SIG-M5 treated with dmso at 0.1 percent for 504 hours (cell line): ENCODE data around the gene SIGLEC11.
"Not testable (repeated sequence)": the region's sequence is repeated elsewhere in the genome, so short reads cannot be mapped to it uniquely, and the experiment has no call there.

Experiments
- DNase-seq: peaks from one replicate; lab custom pipeline; 2025; ENCODE audit not compliant: unreplicated experiment; lab: John Stamatoyannopoulos, UW

The SIGLEC11 gene

GRCh38 chr19:49983645-49984229 is 22.8 kb upstream of the SIGLEC11 start:
- DNase-seq = peak; percentile 55

- DNase-seq = no peak
Observed at GRCh38 chr19:49981603-49982593, 20.9 kb upstream of the SIGLEC11 start.

DNA sequence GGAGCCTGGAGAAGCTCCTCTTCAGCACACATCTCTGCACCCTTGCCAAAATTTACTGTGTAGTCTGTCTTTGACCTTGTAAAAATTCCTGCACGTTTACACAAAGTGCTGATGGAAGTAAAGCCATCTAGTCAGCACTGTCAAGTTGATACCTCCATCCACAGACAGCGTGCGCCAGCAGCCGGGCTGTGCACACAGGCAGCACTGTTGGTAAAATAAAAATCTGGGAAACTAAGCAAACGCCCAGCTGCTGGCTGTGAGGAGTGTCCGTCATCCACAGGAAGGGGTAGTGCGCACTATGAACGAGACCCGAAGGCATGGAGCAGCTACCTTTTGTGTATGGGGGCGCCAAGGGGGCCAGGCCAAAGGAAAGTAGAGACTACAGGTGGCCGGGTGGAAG is 17.4 kb upstream of the SIGLEC11 start:
- DNase-seq = no peak

- DNase-seq = no peak
Observed at GRCh38 chr19:49977881-49978280, 16.9 kb upstream of the SIGLEC11 start.

- DNase-seq = no peak
Observed at GRCh38 chr19:49977076-49977475, 16.1 kb upstream of the SIGLEC11 start.

GRCh38 chr19:49976496-49976895 is 15.5 kb upstream of the SIGLEC11 start:
- DNase-seq = no peak

DNA sequence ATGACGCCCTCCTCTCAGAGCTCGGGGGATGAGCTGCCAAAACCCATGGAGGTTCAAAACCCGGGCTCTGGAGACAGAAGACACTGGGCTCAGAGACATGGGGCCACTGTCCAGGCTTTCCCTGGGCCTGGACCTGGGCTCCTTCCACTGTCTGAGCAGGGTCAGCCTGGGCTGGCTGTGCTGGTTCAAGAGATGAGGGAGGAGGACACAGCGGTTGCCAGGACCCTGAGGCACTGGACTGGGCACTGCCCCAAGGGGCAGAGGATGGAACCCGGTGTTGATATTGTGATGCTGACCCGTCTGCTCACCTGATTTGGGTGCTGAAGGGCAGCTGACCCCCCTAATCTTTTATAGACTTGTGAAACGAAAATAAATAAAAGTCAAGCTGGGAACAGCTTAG is 14.1 kb upstream of the SIGLEC11 start:
- no peak for DNase-seq

GRCh38 chr19:49973987-49974386 is 13.0 kb upstream of the SIGLEC11 start:
- DNase-seq = no peak

DNA sequence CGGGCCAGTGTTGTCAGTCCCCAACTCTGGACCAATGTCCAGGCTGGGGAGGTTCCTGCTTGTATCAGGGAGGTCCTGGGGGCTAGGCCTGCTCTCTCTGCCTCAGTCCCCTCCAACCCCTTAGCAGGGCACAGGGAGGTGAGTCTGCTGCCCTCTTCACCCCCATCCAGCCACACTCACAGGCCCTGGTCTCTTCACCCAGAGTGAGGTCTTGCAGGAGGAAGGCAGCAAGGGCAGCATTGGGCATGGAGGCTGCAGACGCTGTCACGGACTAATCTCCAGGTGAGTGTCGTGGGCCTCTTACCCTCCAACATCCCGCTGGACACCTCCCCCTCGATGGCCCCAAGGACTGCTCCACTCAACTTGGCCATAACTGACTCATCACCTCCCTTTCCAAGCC is 11.9 kb upstream of the SIGLEC11 start:
- DNase-seq = no peak

DNA sequence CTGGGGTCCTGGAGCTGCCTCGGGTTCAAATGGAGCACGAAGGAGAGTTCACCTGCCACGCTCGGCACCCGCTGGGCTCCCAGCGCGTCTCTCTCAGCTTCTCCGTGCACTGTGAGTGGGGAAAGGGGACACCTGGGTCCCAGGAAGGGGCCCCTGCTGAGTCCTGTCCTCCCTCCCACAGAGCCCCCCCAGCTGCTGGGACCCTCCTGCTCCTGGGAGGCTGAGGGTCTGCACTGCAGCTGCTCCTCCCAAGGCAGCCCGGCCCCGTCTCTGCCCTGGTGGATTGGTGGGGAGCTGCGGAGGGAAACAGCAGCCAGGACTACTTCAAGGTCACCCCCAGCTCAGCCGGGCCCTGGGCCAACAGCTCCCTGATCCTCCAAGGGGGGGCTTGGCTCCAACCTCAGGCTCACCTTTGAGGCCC is 11.0 kb upstream of the SIGLEC11 start:
- DNase-seq = no peak

GRCh38 chr19:49969355-49969754 is 8.4 kb upstream of the SIGLEC11 start:
- not testable (repeated sequence) for DNase-seq

DNA sequence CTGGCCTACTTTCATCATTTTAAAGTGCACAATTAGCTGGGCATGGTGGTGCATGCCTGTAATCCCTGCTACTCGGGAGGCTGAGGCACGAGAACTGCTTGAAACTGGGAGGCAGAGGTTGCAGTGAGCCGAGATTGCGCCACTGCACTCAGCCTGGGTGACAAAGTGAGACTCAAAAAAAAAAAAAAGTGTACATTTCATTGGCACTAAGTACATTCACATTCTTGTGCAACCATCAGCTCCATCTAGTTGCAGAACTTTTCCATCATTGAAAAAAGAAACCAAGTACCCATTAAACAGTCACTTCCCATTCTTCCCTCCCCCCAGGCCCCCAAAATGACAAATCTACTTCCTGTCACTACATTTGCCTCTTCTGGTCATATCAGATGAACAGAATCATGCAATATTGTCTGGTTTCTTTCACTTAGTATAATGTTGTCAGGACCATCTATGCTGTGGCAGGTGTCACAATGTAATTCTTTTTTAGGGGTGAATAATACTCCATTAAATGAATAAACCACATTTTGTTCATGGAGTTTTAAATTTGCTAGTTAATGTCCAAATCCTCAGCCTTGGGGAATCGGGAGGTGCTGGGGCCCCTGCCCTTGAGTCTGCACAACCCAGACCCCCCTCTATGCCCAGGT is 7.4 kb upstream of the SIGLEC11 start:
- DNase-seq = peak; percentile 90

GRCh38 chr19:49959892-49960291 is 1.1 kb downstream of the SIGLEC11 start:
- not testable (repeated sequence) for DNase-seq

GRCh38 chr19:49958596-49958995 is 2.4 kb downstream of the SIGLEC11 start:
- DNase-seq = not testable (repeated sequence)

DNA sequence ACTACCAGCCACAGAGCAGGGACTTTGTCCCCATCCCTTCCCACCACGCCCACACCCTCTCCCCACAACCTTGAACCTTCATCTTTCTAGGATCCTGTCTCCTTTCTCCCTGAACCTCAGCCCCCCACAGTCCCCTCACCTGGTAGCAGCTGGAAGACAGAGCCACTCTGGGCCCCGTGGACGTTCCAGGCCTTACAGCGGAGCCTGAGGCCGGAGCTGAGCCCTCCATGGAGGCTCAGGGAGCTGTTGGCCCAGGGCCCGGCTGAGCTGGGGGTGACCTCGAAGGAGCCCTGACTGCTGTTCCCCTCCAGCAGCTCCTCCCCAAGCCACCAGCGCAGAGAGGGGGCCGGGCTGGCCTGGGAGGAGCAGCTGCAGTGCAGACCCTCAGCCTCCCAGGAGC is 2.8 kb downstream of the SIGLEC11 start:
- DNase-seq = not testable (repeated sequence)

DNA sequence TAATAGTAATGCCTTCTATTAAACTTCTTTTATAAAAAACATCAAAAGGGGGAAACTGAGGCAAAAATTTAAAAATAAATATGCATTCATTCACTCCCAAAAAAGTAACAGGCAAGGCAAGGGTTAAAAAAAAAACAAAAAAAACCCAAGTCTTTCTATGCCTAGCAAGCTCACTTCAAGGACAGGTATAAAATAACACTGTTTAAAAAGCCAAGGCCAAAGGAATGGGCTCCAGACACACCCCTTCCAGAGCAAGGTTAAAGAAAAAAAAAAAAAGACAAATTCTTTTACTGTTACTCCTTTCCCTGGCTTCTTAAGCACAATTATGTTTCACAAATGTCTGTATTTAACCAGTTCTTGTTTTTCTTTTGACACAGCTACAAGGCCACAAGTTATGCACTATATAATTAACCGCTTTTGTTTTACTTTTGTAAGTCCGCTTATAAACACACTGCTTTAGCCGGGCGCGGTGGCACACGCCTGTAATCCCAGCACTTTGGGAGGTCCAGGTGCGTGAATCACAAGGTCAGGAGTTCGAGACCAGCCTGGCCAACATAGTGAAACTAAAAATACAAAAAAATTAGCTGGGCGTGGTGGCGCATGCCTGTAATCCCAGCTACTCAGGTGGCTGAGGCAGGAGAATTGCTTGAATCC is 3.6 kb downstream of the SIGLEC11 start:
- DNase-seq = no peak

DNA sequence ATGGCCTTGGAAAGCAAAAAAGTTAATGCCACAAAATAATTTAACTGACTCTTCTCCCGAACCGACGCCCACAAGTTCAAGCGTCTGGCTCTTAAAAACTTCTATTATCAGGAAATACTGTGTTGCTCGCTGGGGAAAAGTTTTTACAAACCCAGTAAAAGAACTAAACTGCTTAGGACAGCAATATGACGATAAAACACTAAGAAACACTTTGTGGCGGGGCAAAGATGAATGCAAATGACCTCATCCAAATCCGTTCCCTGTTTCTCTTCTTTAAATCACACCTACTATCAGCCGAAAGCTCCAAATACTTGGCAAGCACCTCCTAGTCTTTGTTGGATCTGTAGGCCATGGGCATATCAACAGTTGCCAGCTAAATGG is 4.9 kb downstream of the SIGLEC11 start:
- no peak for DNase-seq

- DNase-seq = no peak
Observed at GRCh38 chr19:49954933-49955332, 6.0 kb downstream of the SIGLEC11 start.

DNA sequence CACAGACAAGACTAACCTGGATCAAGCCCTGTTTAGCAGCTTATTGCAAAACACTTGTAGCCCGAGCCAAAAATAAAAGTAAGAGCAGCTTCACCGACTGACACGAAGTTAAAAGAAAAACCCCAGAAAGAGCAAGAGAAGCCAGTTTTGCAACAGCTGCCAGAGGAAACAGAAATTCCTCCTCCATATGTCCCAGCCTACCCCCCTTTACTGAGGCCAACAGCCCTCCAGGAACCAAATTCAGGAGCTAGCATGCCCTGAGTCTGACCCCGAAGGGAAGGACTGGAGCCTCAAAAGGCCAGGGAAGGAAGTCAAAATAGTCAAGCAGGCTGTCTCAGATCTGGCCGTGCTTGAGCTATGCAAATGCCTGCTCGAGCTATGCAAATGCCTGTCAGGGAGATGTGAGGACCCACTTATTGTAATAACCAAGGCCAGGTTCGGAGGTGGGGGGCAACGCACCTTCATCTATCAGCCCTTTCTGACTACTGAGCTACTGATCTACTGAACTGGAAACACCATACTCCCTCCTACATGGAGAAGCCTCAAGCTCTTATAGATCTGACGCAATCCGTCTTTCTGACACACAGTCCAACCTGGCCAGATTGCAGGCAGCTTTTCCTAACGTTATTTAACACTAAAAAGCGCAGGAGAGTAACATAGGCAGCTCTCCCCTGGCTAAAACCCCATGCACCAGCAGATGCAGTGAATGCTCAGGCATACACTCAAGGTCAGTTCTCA is 6.7 kb downstream of the SIGLEC11 start:
- peak; percentile 82 for DNase-seq

DNA sequence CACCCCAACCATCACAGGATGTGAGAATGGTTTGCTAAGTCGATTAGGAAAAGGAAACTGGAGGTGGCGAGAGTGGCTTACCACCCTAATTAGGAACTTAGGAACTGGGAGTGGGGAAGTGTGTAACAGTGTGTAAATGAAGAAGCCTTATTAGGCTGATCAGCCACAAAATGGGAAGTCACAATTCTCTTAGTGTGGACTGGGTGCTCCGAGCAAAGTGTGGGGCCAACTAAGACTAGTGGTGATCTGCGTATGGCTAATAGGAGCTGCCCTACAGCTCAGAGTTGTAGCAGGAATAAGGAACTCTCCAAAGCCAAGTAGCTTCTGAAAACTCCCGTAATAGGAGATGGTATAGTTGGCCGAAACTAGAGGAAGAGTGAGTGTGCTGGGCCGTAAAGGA is 7.6 kb downstream of the SIGLEC11 start:
- peak; percentile 47 for DNase-seq

- DNase-seq = no peak
Observed at GRCh38 chr19:49952906-49953305, 8.1 kb downstream of the SIGLEC11 start.
